Stimulated activated naive CD8-positive, alpha-beta T cell treated with anti-CD3 and anti-CD28 coated beads, Interleukin-15, Interleukin-2, amounts not matched to agents 100 ng/mL and 50 ng/mL, for 24 hours (primary cell): ENCODE measurements around the gene MYT1.

Experiments used
- H3K27ac Mint-ChIP-seq: one replicate; pipeline ENCODE4 v1.8.0; 2021; ENCODE audit warnings: mild to moderate bottlenecking, mixed read lengths
- H3K27me3 Mint-ChIP-seq: one replicate; pipeline ENCODE4 v1.8.0; 2021; ENCODE audit warnings: mixed read lengths
- H3K36me3 Mint-ChIP-seq: one replicate; pipeline ENCODE4 v1.8.0; 2021; ENCODE audit warnings: low read depth, mixed read lengths
- H3K4me1 Mint-ChIP-seq: one replicate; pipeline ENCODE4 v1.8.0; 2021; ENCODE audit warnings: low read depth, mixed read lengths
- H3K4me3 Mint-ChIP-seq: one replicate; pipeline ENCODE4 v1.8.0; 2021; ENCODE audit warnings: mild to moderate bottlenecking, mixed read lengths
- H3K9me3 Mint-ChIP-seq: one replicate; pipeline ENCODE4 v1.8.0; 2021; ENCODE audit warnings: mixed read lengths

Gene MYT1

DNA sequence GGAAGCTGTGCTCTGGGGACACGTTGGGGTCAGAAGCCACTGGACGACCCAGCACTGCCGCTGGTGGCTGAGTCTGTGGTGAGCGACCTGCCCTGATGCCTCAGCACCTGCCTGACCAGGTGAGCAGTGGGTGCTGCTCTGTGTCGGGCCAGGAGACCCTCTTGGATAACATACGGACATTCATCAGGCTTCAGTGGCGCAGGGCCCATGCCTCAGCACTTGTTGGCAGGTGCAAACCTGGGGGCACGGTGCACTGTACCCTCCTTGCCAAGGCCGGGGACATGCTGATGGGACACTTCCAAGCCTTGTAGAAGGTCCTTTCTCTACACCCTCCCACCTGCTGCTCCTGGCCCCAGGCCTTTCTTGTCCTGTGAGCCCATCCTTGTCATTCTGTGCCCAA, 34.1 kb downstream of the MYT1 start:
- no peaks in the 10 kb centered on the region for H3K9me3 Mint-ChIP-seq
- H3K4me3 Mint-ChIP-seq = no peak overlapping the region
- peaks cover 4% of the 10 kb centered on the region for H3K27me3 Mint-ChIP-seq
- no peak overlapping the region for H3K27ac Mint-ChIP-seq
- H3K4me1 Mint-ChIP-seq = no peaks in the 10 kb centered on the region
- no peaks in the 10 kb centered on the region for H3K36me3 Mint-ChIP-seq

DNA sequence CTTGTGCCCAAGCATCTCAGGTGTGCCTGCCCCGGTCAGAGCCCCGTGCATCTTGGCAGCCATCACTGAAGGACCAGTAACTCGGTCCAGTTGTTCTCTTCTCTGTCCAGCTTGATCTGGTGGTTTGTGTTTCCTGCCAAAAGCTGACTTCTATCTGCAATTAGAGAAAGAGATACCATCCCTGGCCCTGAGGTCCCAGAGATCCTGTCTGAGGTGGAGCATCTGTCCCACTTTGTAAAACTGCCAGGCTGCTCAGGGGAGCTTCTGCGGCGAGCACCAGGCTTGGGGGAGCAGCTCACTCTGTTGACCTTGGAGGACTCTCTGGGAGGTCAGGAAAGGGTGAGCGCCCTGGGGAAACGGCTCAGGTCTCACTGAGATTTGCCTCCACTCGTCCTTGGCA, 35.1 kb downstream of the MYT1 start:
- H3K27me3 Mint-ChIP-seq = peaks cover 4% of the 10 kb centered on the region
- H3K27ac Mint-ChIP-seq = no peak overlapping the region
- no peaks in the 10 kb centered on the region for H3K9me3 Mint-ChIP-seq
- no peaks in the 10 kb centered on the region for H3K4me1 Mint-ChIP-seq
- H3K36me3 Mint-ChIP-seq = no peaks in the 10 kb centered on the region
- H3K4me3 Mint-ChIP-seq = no peak overlapping the region

DNA sequence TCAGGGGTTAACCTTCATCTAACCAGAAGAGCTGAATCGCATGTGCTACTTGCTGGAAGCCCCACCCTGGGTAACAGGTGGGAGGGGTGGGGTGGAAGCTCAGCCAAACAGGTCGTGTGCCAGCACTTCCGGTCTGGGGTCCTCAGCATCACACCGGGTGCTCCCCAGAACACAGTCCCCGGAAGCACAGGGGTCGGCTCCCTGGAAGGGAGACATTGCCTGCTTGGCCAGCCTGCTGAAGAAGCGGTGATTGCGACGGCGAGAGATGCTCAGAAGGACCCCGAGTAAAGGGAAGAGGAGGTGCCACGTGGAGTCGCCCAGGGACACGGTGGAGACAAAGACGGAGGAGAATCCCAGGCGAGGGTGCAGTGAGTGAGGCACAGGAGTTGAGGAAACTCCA, 36.5 kb downstream of the MYT1 start:
- Mint-ChIP-seq H3K9me3 (no peaks in the 10 kb centered on the region), H3K36me3 (no peaks in the 10 kb centered on the region), H3K4me1 (no peaks in the 10 kb centered on the region), H3K27ac (no peak overlapping the region), H3K4me3 (no peak overlapping the region), H3K27me3 (peaks cover 4% of the 10 kb centered on the region)

DNA sequence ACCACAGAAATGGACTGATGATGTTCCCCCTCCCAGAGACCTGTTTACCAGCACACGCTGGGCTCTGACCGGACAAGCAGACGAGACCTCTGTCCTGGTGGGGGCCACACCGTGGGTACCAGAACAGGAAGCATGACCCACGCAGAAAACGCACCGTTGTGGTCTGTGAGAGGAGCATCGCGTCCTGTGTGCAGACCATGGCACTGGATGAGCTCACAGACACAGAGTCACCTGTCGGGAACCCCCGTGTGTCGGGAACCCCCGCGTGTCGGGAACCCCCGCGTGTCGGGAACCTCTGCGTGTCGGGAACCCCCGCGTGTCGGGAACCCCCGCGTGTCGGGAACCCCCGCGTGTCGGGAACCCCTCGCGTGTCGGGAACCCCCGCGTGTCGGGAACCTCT, 37.4 kb downstream of the MYT1 start:
- Mint-ChIP-seq H3K4me3 (no peak overlapping the region), H3K27me3 (peaks cover 4% of the 10 kb centered on the region), H3K9me3 (no peaks in the 10 kb centered on the region), H3K36me3 (no peaks in the 10 kb centered on the region), H3K4me1 (no peaks in the 10 kb centered on the region), H3K27ac (no peak overlapping the region)

DNA sequence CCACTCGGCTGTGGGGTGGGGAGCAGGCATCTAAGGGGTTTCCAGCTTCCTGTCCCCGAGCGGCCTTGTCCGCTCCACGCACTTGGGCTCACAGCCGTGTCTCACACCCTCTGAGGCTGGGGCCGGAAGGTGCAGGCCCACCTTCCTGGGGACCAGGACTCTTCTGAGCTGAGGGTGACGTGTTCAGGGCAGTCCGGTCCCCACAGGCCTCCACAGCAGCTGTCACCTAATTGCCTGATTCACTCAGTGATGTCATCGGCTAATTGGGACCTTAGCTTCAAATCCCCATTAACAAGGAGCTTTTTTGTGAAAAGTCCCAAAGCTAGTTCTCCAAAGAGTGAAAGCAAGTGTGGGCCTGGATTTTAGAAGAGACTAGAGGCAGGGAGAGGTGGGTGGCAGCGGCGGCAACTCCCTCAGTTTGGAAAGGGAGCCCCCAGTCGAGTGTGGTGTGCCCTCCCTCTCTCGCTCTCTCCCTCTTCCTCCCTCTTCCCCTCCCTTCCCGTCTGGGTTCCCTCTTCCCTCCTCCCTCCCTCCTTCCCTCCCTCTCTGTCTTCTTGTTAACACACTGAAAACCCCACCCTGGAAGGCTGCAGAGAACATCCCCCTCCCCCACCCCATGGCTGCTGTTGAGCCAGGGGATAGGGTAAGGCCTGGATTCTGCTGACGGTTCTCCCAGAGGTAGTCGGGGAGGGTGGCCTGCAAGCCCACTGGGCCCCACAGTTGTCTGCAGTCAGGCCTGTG, 39.0 kb downstream of the MYT1 start:
- Mint-ChIP-seq H3K4me1 (no peaks in the 10 kb centered on the region), H3K27me3 (no peaks in the 10 kb centered on the region), H3K9me3 (no peaks in the 10 kb centered on the region), H3K36me3 (no peaks in the 10 kb centered on the region), H3K4me3 (no peak overlapping the region), H3K27ac (no peak overlapping the region)

DNA sequence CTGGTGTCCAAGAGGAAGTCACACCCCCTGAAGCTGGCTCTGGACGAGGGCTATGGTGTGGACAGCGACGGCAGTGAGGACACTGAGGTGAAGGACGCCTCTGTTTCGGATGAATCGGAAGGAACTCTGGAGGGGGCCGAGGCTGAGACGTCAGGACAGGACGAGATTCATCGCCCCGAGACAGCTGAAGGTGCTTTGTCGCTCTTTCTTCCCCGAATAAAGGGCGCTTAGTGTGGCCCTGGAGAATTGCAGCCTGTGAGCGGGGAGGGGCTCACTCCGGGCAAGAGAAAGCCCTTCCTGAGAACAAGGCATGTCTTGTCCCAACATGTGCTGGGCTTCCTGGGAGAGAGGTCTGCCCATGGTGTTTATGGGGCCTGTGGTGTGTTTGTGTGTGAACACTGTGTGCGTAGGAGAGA, 41.4 kb downstream of the MYT1 start:
- no peaks in the 10 kb centered on the region for H3K27me3 Mint-ChIP-seq
- no peaks in the 10 kb centered on the region for H3K9me3 Mint-ChIP-seq
- H3K4me1 Mint-ChIP-seq = no peaks in the 10 kb centered on the region
- H3K36me3 Mint-ChIP-seq = no peaks in the 10 kb centered on the region
- H3K27ac Mint-ChIP-seq = peak overlapping the region; percentile 3
- H3K4me3 Mint-ChIP-seq = no peak overlapping the region

DNA sequence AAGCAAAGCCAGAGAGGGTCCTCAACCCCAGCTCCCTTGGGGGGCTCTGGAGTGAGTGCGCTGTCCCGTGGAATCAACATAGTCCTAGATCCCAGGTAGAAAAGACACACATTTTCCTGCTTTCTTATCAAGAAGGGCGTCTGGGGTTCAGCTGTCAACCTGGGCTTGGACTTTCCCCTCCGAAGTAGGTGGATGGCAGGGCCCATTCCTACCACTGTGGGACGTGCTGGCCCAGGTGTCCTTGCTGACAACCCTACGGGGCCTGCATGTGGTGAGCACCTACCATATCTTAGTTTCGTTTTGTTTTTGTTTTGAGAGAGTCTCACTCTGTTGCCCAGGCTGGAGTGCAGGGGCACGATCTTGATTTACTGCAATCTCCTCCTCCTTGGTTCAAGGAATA, 42.4 kb downstream of the MYT1 start:
- Mint-ChIP-seq H3K4me1 (no peaks in the 10 kb centered on the region), H3K36me3 (no peaks in the 10 kb centered on the region), H3K27ac (no peak overlapping the region), H3K27me3 (no peaks in the 10 kb centered on the region), H3K9me3 (no peaks in the 10 kb centered on the region), H3K4me3 (no peak overlapping the region)

DNA sequence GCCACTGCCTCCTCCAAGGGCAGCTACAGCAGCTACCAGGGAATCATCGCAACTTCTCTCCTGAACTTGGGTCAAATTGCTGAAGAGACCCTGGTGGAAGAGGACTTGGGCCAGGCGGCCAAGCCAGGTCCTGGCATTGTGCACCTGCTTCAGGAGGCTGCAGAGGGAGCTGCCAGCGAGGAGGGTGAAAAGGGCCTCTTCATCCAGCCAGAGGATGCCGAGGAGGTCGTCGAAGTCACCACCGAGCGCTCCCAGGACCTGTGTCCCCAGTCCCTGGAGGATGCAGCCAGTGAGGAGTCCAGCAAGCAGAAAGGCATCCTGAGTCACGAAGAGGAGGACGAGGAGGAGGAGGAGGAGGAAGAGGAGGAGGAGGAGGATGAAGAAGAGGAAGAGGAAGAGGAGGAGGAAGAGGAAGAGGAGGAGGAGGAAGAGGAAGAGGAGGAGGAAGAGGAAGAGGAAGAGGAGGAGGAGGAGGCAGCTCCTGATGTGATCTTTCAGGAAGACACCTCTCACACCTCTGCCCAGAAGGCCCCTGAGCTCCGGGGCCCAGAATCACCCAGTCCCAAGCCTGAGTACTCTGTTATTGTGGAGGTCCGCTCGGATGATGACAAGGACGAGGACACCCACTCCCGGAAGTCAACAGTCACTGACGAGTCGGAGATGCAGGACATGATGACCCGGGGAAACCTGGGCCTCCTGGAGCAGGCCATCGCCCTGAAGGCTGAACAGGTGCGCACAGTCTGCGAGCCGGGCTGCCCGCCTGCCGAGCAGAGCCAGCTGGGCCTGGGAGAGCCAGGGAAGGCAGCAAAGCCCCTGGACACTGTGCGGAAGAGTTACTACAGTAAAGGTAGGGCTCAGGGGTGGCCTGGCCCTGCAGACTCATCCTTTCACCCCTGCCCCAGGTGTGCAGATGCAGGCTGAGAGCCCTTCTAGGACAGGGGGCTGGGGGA, 43.7 kb downstream of the MYT1 start:
- no peak overlapping the region for H3K27ac Mint-ChIP-seq
- H3K9me3 Mint-ChIP-seq = no peaks in the 10 kb centered on the region
- H3K36me3 Mint-ChIP-seq = no peaks in the 10 kb centered on the region

DNA sequence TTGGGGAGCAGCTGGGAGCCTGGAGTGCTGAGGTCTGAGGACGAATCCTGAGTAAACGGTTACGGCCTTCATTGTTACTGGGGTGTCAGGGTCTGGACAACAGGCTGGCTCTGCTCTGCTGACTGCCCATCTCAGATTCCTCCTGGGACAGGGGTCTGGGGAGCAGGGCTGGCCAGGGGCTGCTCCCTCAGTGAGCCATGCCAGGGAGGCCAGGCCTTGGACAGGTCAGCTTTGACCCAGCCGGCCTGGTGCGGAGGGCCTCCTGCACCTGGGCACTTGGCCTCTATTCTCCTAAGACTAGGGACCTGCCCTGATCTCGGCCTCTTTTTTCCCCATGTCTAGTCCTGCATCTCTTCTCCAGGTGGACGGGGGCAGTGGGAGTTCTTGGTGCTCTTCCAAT, 44.9 kb downstream of the MYT1 start:
- Mint-ChIP-seq H3K4me3 (no peak overlapping the region), H3K9me3 (no peaks in the 10 kb centered on the region), H3K27ac (no peak overlapping the region), H3K4me1 (no peaks in the 10 kb centered on the region), H3K36me3 (no peaks in the 10 kb centered on the region), H3K27me3 (no peaks in the 10 kb centered on the region)

More for the DNA sequence above, 43.7 kb downstream of the MYT1 start:
- no peaks in the 10 kb centered on the region for H3K4me1 Mint-ChIP-seq
- no peak overlapping the region for H3K4me3 Mint-ChIP-seq
- H3K27me3 Mint-ChIP-seq = no peaks in the 10 kb centered on the region

DNA sequence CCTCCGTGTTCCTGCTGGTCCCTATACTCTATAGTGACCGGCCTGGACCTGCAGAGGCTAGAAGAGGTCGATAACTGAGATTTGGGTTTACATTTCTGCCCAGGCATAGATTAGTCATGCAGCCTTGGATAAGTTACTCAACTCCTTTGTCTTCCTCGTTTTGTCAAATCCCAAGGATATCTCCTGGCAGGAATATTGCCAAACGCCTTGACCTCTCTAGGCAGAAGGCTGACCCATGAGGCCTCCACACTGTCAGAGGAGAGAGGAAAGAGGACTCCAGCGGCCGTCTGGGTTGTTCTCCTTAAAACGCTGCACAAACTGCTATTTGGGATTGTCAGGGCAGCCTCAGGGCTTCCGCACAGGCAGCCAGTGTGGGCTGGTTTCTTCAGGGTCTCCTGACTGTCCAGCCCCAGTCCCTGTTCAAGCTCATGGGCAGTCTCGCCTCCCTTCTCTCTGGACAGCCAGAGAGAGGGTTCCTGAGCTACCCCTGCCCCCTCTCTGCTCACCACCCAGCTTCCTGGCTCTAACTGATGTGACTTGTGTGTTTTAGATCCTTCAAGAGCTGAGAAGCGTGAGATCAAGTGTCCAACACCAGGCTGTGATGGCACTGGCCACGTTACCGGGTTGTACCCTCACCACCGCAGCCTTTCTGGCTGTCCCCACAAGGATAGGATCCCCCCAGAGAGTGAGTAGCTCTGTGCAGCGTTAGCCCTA, 46.6 kb downstream of the MYT1 start:
- Mint-ChIP-seq H3K27me3 (no peaks in the 10 kb centered on the region), H3K27ac (no peak overlapping the region), H3K9me3 (no peaks in the 10 kb centered on the region), H3K4me1 (peaks cover 8% of the 10 kb centered on the region), H3K4me3 (no peak overlapping the region), H3K36me3 (no peaks in the 10 kb centered on the region)

DNA sequence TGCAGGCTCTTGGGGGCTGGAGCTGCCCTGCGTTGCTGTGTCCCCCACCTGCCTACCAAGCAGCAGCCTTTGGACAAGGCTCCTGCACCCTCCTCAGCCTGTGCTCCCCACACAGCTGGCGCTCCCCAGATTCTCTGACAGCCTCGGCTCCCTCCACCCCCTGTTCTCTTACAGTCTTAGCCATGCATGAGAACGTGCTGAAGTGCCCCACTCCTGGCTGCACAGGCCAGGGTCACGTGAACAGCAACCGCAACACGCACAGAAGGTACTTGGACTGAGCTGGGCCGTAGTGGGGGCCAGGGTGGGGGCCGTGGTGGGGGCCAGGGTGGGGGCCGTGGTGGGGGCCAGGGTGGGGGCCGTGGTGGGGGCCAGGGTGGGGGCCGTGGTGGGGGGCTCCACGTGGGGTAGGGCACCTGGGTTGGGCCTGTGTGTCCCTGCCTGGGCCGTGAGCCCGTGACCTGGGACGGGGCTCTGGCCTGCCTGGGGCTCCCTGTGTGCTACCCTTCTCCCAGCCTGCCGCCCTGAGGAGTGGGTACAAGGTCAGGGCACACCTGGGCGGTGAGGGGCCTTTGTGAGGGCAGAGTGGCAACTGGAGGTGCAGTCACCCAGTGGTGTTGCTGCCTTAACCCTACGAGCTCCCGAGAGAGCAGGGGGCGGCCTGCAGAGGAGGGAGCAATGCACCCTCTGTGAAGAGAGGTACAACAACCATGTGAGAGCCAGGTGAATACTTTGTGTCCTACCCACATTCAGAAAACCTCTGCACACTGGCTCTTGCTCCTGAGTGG, 47.8 kb downstream of the MYT1 start:
- peaks cover 8% of the 10 kb centered on the region for H3K4me1 Mint-ChIP-seq
- H3K36me3 Mint-ChIP-seq = no peaks in the 10 kb centered on the region
- H3K27me3 Mint-ChIP-seq = no peaks in the 10 kb centered on the region
- no peak overlapping the region for H3K27ac Mint-ChIP-seq
- no peak overlapping the region for H3K4me3 Mint-ChIP-seq
- H3K9me3 Mint-ChIP-seq = no peaks in the 10 kb centered on the region

DNA sequence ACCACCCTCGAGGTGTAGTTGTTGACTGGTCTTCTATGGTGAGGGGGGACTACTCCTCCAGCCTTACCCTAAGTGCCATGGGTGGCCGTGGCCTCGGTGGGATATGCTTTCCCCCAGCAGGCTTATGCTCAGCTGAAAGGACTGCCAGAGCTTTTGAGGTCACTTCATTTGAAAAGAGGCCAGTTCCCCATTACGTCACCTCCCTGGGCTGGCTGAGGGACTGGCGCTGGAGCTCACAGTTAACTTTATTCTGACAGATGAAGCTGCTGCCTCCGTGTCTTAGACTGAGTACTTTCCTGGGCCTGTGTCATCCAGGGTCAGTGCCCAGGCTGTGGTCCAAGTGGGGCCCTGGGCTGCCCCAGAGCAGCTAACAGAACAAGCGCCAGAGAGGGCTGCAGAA, 48.5 kb downstream of the MYT1 start:
- Mint-ChIP-seq H3K9me3 (no peaks in the 10 kb centered on the region), H3K27me3 (no peaks in the 10 kb centered on the region), H3K36me3 (no peaks in the 10 kb centered on the region), H3K4me1 (peaks cover 8% of the 10 kb centered on the region), H3K4me3 (no peak overlapping the region), H3K27ac (no peak overlapping the region)

DNA sequence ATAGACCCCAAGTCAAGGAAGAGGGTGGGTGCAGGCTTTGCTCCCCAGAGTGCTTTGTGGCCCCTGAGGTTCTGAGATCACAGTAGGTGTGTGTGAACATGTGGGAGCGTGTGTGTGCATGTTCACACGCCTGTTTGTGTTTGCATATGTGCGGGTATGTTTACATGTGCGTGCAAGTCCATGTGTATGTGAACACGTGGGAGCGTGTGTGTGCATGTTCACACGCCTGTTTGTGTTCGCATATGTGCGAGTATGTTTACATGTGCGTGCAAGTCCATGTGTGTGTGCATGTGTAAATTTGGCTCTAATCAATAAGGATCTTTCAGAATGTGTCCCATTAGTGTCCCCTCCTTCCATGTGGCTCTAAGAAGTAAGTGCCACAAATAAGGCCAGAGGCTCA, 49.9 kb downstream of the MYT1 start:
- H3K4me1 Mint-ChIP-seq = peaks cover 8% of the 10 kb centered on the region
- H3K4me3 Mint-ChIP-seq = no peak overlapping the region
- no peaks in the 10 kb centered on the region for H3K27me3 Mint-ChIP-seq
- H3K36me3 Mint-ChIP-seq = no peaks in the 10 kb centered on the region
- no peak overlapping the region for H3K27ac Mint-ChIP-seq
- no peaks in the 10 kb centered on the region for H3K9me3 Mint-ChIP-seq

DNA sequence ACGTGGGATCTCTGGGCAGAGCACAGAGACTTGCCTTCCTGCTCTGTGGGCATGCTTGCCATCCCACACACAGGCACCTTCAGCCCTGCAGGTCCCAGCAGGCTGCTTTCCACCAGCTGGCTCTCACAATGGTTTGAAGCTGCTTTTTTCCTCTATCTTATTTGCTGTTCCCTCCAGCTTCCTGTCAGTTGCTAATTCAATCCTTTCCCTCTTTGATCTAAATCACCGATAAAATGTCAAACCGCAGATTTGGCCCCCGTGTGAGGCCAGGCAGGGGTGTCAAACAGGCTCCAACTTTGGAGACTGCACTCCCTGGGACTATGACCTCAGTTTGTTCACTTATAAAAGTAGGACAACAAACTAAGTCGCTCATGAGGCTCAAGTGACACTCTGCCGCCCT, 50.7 kb downstream of the MYT1 start:
- H3K36me3 Mint-ChIP-seq = no peaks in the 10 kb centered on the region
- peaks cover 8% of the 10 kb centered on the region for H3K4me1 Mint-ChIP-seq
- H3K27ac Mint-ChIP-seq = no peak overlapping the region
- no peaks in the 10 kb centered on the region for H3K9me3 Mint-ChIP-seq
- H3K27me3 Mint-ChIP-seq = no peaks in the 10 kb centered on the region
- no peak overlapping the region for H3K4me3 Mint-ChIP-seq
